K562 (cell line): ENCODE results near the gene NPIPA3. TPM values are rescaled to one million over a fixed set of nuclear protein-coding genes. Genes with fewer than 3 reads are reported as not detected.
A peak's percentile ranks its signal among the peaks of the same experiment; 100 is the strongest.
"Not testable (repeated sequence)": the region's sequence is repeated elsewhere in the genome, so short reads cannot be mapped to it uniquely, and the experiment has no call there.

Source experiments
- ATAC-seq: fragments of 200-7000 bp; cut with Tn5 transposase; 3 replicates; pipeline ENCODE4 v1.9.1; 2020; ENCODE audit warnings: moderate library complexity
- BruUV-seq: library from RNA; stranded (reverse); fragments of 400-500 nt; replicated peaks from 2 replicates; lab custom pipeline; 2021; lab: Mats Ljungman, UMichigan
- CTCF ChIA-PET: fragments of 300-600 bp; formaldehyde crosslinking; extraction: SDS; loops from one replicate; lab custom pipeline; 2021; ENCODE audit warnings: low intra/inter-chr PET ratio; lab: Yijun Ruan, JAX
- POLR2A ChIA-PET: fragments of 300-600, 350-650 bp; sonication (Branson Sonifier 250); formaldehyde crosslinking; extraction: SDS; loops from one replicate; lab custom pipeline; 2021; ENCODE audit warnings: antibody characterized with exemption, inconsistent platforms; lab: Yijun Ruan, JAX
- DNase-seq, 4 experiments: peaks; one replicate each; pipeline versions ENCODE4 v3.0.0 to v3.0.0-alpha.2; 2011 to 2018; ENCODE audit warnings: low spot score in 3 of 4, mixed read lengths in 3 of 4; ENCODE audit errors: extremely low read depth in 1 of 4
- FAIRE-seq: peaks from 2 replicates; lab custom pipeline; 2011; peaks lifted over from hg19 to GRCh38; lab: Jason Lieb, UNC
- H2AFZ ChIP-seq: 2 replicates; pipeline ENCODE4 v1.6.0; 2011; ENCODE audit warnings: low read depth, low read length, control low read depth, inconsistent platforms
- H3K27ac ChIP-seq: fragments of 200-600 bp; 3 replicates; pipeline ENCODE4 v1.8.0; 2011; ENCODE audit warnings: low read depth, mild to moderate bottlenecking, control low read depth, inconsistent platforms, low read length, moderate library complexity, mixed read lengths; ENCODE audit errors: extremely low read depth
- H3K27me3 ChIP-seq, 2 experiments: fragments of 300-600 bp in 1 of 2; 2 replicates in 1 of 2; 3 replicates in 1 of 2; pipeline versions ENCODE4 v1.6.0 to v1.8.0; 2011; ENCODE audit warnings: inconsistent platforms in 2 of 2, low read length in 2 of 2, mild to moderate bottlenecking in 1 of 2, mixed read lengths in 1 of 2, moderate library complexity in 1 of 2; ENCODE audit not compliant: control insufficient read depth in 2 of 2, insufficient read depth in 2 of 2
- H3K36me3 ChIP-seq: fragments of 300-600 bp; 3 replicates; pipeline ENCODE4 v1.8.0; 2011; ENCODE audit warnings: mild to moderate bottlenecking, low read length, inconsistent platforms; ENCODE audit not compliant: control insufficient read depth, insufficient read depth
- H3K4me1 ChIP-seq, 2 experiments: fragments of 200-600 bp in 1 of 2; replicated peaks in 1 of 2; 2 replicates in 1 of 2; 3 replicates in 1 of 2; pipeline versions ENCODE4 v1.5.1 to v1.8.0; 2011; ENCODE audit warnings: inconsistent platforms in 2 of 2, low read length in 2 of 2, mild to moderate bottlenecking in 1 of 2, mixed read lengths in 1 of 2, moderate library complexity in 1 of 2; ENCODE audit not compliant: control insufficient read depth in 2 of 2, insufficient read depth in 2 of 2
- H3K4me2 ChIP-seq: 2 replicates; pipeline ENCODE4 v1.6.1; 2011; ENCODE audit warnings: low read length, control low read depth, inconsistent platforms, mixed read lengths; ENCODE audit not compliant: insufficient read depth
- H3K4me3 ChIP-seq: fragments of 200-600 bp; sonication (generic), shearing (Covaris generic); 2 replicates; pipeline ENCODE4 v1.5.1; 2016; ENCODE audit warnings: control low read depth, inconsistent platforms
- H3K79me2 ChIP-seq: fragments of 200-600 bp; 3 replicates; pipeline ENCODE4 v1.8.0; 2011; ENCODE audit warnings: low read length, inconsistent platforms; ENCODE audit not compliant: control insufficient read depth, insufficient read depth
- H3K9ac ChIP-seq, 2 experiments: 2 replicates each; pipeline versions ENCODE4 v1.6.0 to v1.6.1; 2011; ENCODE audit warnings: low read depth in 2 of 2, low read length in 2 of 2, control low read depth in 1 of 2, inconsistent platforms in 1 of 2, mild to moderate bottlenecking in 1 of 2, mixed read lengths in 1 of 2; ENCODE audit not compliant: insufficient read depth in 1 of 2
- H3K9me1 ChIP-seq: one replicate; pipeline ENCODE4 v1.6.0; 2011; ENCODE audit warnings: inconsistent platforms, mild to moderate bottlenecking, low read length, moderate library complexity; ENCODE audit not compliant: control insufficient read depth, insufficient read depth
- H3K9me3 ChIP-seq: replicated peaks from 2 replicates; pipeline ENCODE4 v1.5.1; 2011; ENCODE audit warnings: low read depth, low read length, inconsistent platforms; ENCODE audit not compliant: control insufficient read depth, insufficient read depth
- H4K20me1 ChIP-seq: replicated peaks from 2 replicates; pipeline ENCODE4 v1.6.1; 2011; ENCODE audit warnings: low read length, inconsistent platforms, mixed read lengths; ENCODE audit not compliant: control insufficient read depth, insufficient read depth
- WGBS: fragments of 100-300 bp; shearing (Covaris generic); methylation state at CpG from one replicate; pipeline ENCODE4 v1.1.6; 2016; ENCODE audit warnings: low coverage, mixed read lengths; ENCODE audit not compliant: insufficient coverage; ENCODE audit errors: missing lambda C conversion rate; 5-methylcytosine and 5-hydroxymethylcytosine counted together
- in situ Hi-C: fragments of 300-500 bp; cut with MboI; formaldehyde crosslinking; loops from 4 replicates; pipeline ENCODE4 v1.15.0; 2018; ENCODE audit warnings: inconsistent platforms, mixed read lengths
- intact Hi-C: fragments of 100-400 bp; cut with micrococcal nuclease; formaldehyde crosslinking; loops from 2 replicates; pipeline ENCODE4 v1.14.2; 2022
- polyA plus RNA-seq, 8 experiments: library from polyadenylated mRNA; depleted of rRNA in 4 of 8; stranded (reverse) in 5 of 8; unstranded in 3 of 8; fragments of >200 nt; fragmentation: Nextera tagmentation in 2 of 8; fragmentation: Illumina TruSeq in 1 of 8; extraction: Ambion mirVana in 2 of 8; extraction: Trizol in 1 of 8; gene quantifications; 2 replicates each; pipeline versions ENCODE4 v1.2.1 to v1.2.3, GENCODE V29; 2011 to 2014; ENCODE audit warnings: inconsistent platforms in 1 of 8, missing spikeins in 1 of 8
- total RNA-seq, 7 experiments: library from RNA; depleted of rRNA in 6 of 7; stranded (reverse); fragments of >200 nt in 6 of 7; fragmentation: Illumina TruSeq in 2 of 7; extraction: Trizol in 2 of 7; gene quantifications; 2 replicates each; pipeline versions ENCODE4 v1.2.1 to v1.2.3, GENCODE V29; 2011 to 2021; ENCODE audit warnings: low replicate concordance in 1 of 7

NPIPA3 gene
- total and polyA plus RNA-seq, 9 of the 15 experiments (the other 6 are each of a cell fraction or from before 2014, with no cell fraction given) = 1.1 to 6.6 (median 2.0) TPM

- H3K27ac ChIP-seq, ATAC-seq, H3K4me3 ChIP-seq, H3K4me2 ChIP-seq, in situ Hi-C loops, FAIRE-seq, H3K9me1 ChIP-seq, H2AFZ ChIP-seq, H3K79me2 ChIP-seq, H4K20me1 ChIP-seq, H3K27me3 ChIP-seq, DNase-seq, POLR2A ChIA-PET, intact Hi-C loops, H3K9me3 ChIP-seq, BruUV-seq, H3K9ac ChIP-seq, CTCF ChIA-PET, H3K36me3 ChIP-seq, H3K4me1 ChIP-seq: not testable (repeated sequence)
- no CpG with 5 or more reads among the region's 11 CpGs for WGBS
These were observed 38.6 kb downstream of the NPIPA3 start for GRCh38 chr16:14741794-14742193.

GRCh38 chr16:14742273-14743128 is 39.3 kb downstream of the NPIPA3 start, which contains the start of gene NPIPA2:
Gene NPIPA2, plus strand, starts transcription at chr16:14742533. Its CDS starts 5,533 bp downstream, at chr16:14748066.
- H3K9me3 ChIP-seq, H2AFZ ChIP-seq, H3K36me3 ChIP-seq, H3K4me1 ChIP-seq, H3K4me2 ChIP-seq, H4K20me1 ChIP-seq, H3K9me1 ChIP-seq, DNase-seq, FAIRE-seq, H3K9ac ChIP-seq, POLR2A ChIA-PET, H3K27ac ChIP-seq, CTCF ChIA-PET, BruUV-seq, H3K79me2 ChIP-seq, H3K4me3 ChIP-seq, H3K27me3 ChIP-seq, in situ Hi-C loops, intact Hi-C loops: not testable (repeated sequence)
- WGBS = no CpG with 5 or more reads among the region's 73 CpGs
- peak; percentile 99 for ATAC-seq

- H3K9me3 ChIP-seq, H3K36me3 ChIP-seq, POLR2A ChIA-PET, intact Hi-C loops, H4K20me1 ChIP-seq, H3K27me3 ChIP-seq, H3K27ac ChIP-seq, CTCF ChIA-PET, FAIRE-seq, H3K4me3 ChIP-seq, H3K9me1 ChIP-seq, DNase-seq, H3K9ac ChIP-seq, BruUV-seq, H3K79me2 ChIP-seq, H2AFZ ChIP-seq, H3K4me1 ChIP-seq, H3K4me2 ChIP-seq: not testable (repeated sequence)
- peak; percentile 82 for ATAC-seq
- in situ Hi-C loops = loop anchor here (10.0 kb wide), 1 partner anchor 581 kb away; no protein-coding TSS in a partner anchor
- no CpG with 5 or more reads among the region's 2 CpGs for WGBS
These were observed 70.4 kb downstream of the NPIPA3 start for GRCh38 chr16:14773654-14774053.
